SK-N-SH treated with all-trans-retinoic acid at 6 μM for 48 hours (cell line): ENCODE data around the gene IQSEC1.
A peak's percentile ranks its signal among the peaks of the same experiment; 100 is the strongest.

Source experiments
- ATAC-seq: fragments of 200-7000 bp; cut with Tn5 transposase; 3 replicates; pipeline ENCODE4 v1.9.1; 2020; ENCODE audit warnings: mild to moderate bottlenecking, moderate library complexity
- ARNTL ChIP-seq: fragments of 450-650 bp; formaldehyde crosslinking; IDR thresholded peaks from 2 replicates; pipeline ENCODE4 v1.5.0; 2020; ENCODE audit warnings: low read depth, mild to moderate bottlenecking, moderate library complexity, borderline replicate concordance
- BACH2 ChIP-seq: fragments of 250-450 bp; sonication (Bioruptor Pico); IDR thresholded peaks from 2 replicates; pipeline ENCODE4 v1.9.0; 2021; ENCODE audit warnings: mild to moderate bottlenecking, borderline replicate concordance
- CREB5 ChIP-seq: fragments of 250-450 bp; sonication (Bioruptor Pico); IDR thresholded peaks from 2 replicates; pipeline ENCODE4 v1.5.1; 2020; ENCODE audit warnings: low read depth, mild to moderate bottlenecking, moderate library complexity
- CSDC2 ChIP-seq: fragments of 250-450 bp; sonication (Bioruptor Pico); IDR thresholded peaks from 2 replicates; pipeline ENCODE4 v1.5.0; 2020; ENCODE audit warnings: mild to moderate bottlenecking, moderate library complexity
- CSRNP3 ChIP-seq: fragments of 250-450 bp; sonication (Bioruptor Pico); IDR thresholded peaks from 2 replicates; pipeline ENCODE4 v1.5.1; 2021; ENCODE audit warnings: mild to moderate bottlenecking, moderate library complexity
- ESRRG ChIP-seq: fragments of 250-450 bp; sonication (Bioruptor Pico); IDR thresholded peaks from 2 replicates; pipeline ENCODE4 v1.6.1; 2021; ENCODE audit warnings: mild to moderate bottlenecking
- GLIS3 ChIP-seq: fragments of 250-450 bp; sonication (Bioruptor Pico); IDR thresholded peaks from 2 replicates; pipeline ENCODE4 v1.5.0; 2020; ENCODE audit warnings: mild to moderate bottlenecking, moderate library complexity
- ISL1 ChIP-seq: fragments of 250-450 bp; sonication (Bioruptor Pico); IDR thresholded peaks from 2 replicates; pipeline ENCODE4 v2.1.2; 2022; ENCODE audit warnings: mild to moderate bottlenecking, moderate library complexity
- OSR1 ChIP-seq: fragments of 250-450 bp; sonication (Bioruptor Pico); IDR thresholded peaks from 2 replicates; pipeline ENCODE4 v1.8.0; 2022; ENCODE audit warnings: moderate library complexity, mild to moderate bottlenecking, inconsistent platforms
- PATZ1 ChIP-seq: fragments of 250-450 bp; sonication (Bioruptor Pico); IDR thresholded peaks from 2 replicates; pipeline ENCODE4 v1.8.0; 2020; ENCODE audit warnings: mild to moderate bottlenecking, moderate library complexity, borderline replicate concordance
- POU6F1 ChIP-seq: fragments of 250-450 bp; sonication (Bioruptor Pico); IDR thresholded peaks from 2 replicates; pipeline ENCODE4 v1.8.0; 2021; ENCODE audit warnings: low read depth, mild to moderate bottlenecking, moderate library complexity, borderline replicate concordance
- RARB ChIP-seq: fragments of 250-450 bp; sonication (Bioruptor Pico); IDR thresholded peaks from 2 replicates; pipeline ENCODE4 v1.8.0; 2021; ENCODE audit warnings: mild to moderate bottlenecking, moderate library complexity
- TCF4 ChIP-seq: fragments of 250-450 bp; sonication (Bioruptor Pico); IDR thresholded peaks from 2 replicates; pipeline ENCODE4 v1.8.0; 2021; ENCODE audit warnings: mild to moderate bottlenecking, moderate library complexity, borderline replicate concordance
- TSHZ2 ChIP-seq: fragments of 250-450 bp; sonication (Bioruptor Pico); IDR thresholded peaks from 2 replicates; pipeline ENCODE4 v1.5.0; 2020; ENCODE audit warnings: mild to moderate bottlenecking, moderate library complexity
- ZC3H10 ChIP-seq: fragments of 250-450 bp; sonication (Bioruptor Pico); IDR thresholded peaks from 2 replicates; pipeline ENCODE4 v1.5.1; 2021; ENCODE audit warnings: mild to moderate bottlenecking, moderate library complexity
- ZFP3 ChIP-seq: fragments of 250-450 bp; sonication (Bioruptor Pico); IDR thresholded peaks from 2 replicates; pipeline ENCODE4 v1.5.0; 2020; ENCODE audit warnings: mild to moderate bottlenecking, moderate library complexity
- ZFP30 ChIP-seq: fragments of 450-650 bp; formaldehyde crosslinking; IDR thresholded peaks from 2 replicates; pipeline ENCODE4 v1.5.0; 2022; ENCODE audit warnings: mild to moderate bottlenecking, moderate library complexity
- ZNF565 ChIP-seq: fragments of 450-650 bp; formaldehyde crosslinking; conservative IDR thresholded peaks from 2 replicates; pipeline ENCODE4 v1.5.0; 2020; ENCODE audit warnings: low read depth, mild to moderate bottlenecking, moderate library complexity
- ZNF70 ChIP-seq: fragments of 450-650 bp; formaldehyde crosslinking; IDR thresholded peaks from 2 replicates; pipeline ENCODE4 v1.5.0; 2020; ENCODE audit warnings: mild to moderate bottlenecking, moderate library complexity
- ZNF8 ChIP-seq: fragments of 450-650 bp; formaldehyde crosslinking; IDR thresholded peaks from 2 replicates; pipeline ENCODE4 v1.5.0; 2020; ENCODE audit warnings: mild to moderate bottlenecking, moderate library complexity

Gene IQSEC1

GRCh38 chr3:12973827-12974226, 99.4 kb downstream of the IQSEC1 start:
- TF ChIP-seq BACH2 (CRISPR knock-in tag) = no peak
- no peak for TF ChIP-seq ZFP3 (CRISPR knock-in tag)
- TF ChIP-seq TSHZ2 = no peak
- no peak for TF ChIP-seq ZNF8 (CRISPR knock-in tag)
- no peak for TF ChIP-seq GLIS3 (CRISPR knock-in tag)
- TF ChIP-seq TCF4 (CRISPR knock-in tag) = no peak
- TF ChIP-seq ZNF565 (CRISPR knock-in tag) = no peak
- no peak for TF ChIP-seq CSDC2 (CRISPR knock-in tag)
- no peak for TF ChIP-seq POU6F1 (CRISPR knock-in tag)
- TF ChIP-seq RARB (CRISPR knock-in tag) = no peak
- TF ChIP-seq CSRNP3 (CRISPR knock-in tag) = no peak
- no peak for TF ChIP-seq ISL1
- TF ChIP-seq PATZ1 = no peak
- no peak for TF ChIP-seq CREB5
- no peak for TF ChIP-seq ARNTL (CRISPR knock-in tag)
- no peak for TF ChIP-seq ESRRG (CRISPR knock-in tag)
- no peak for TF ChIP-seq ZFP30 (CRISPR knock-in tag)
- no peak for TF ChIP-seq ZNF70
- ATAC-seq = no peak

GRCh38 chr3:12972781-12973702, 100.2 kb downstream of the IQSEC1 start:
- no peak for ATAC-seq
- TF ChIP-seq ZNF565 (CRISPR knock-in tag) (no peak), ZFP3 (CRISPR knock-in tag) (peak; percentile 75)

- no peak for ATAC-seq
- TF ChIP-seq ESRRG (CRISPR knock-in tag) = no peak
- TF ChIP-seq ZFP30 (CRISPR knock-in tag) = no peak
- TF ChIP-seq ZC3H10 (CRISPR knock-in tag) = no peak
- no peak for TF ChIP-seq ZNF8 (CRISPR knock-in tag)
- no peak for TF ChIP-seq OSR1 (CRISPR knock-in tag)
Measured at GRCh38 chr3:12972043-12972442, 101.2 kb downstream of the IQSEC1 start.
